ENCODE data around the gene APH1B.

- TF ChIP-seq, protein P1, sequence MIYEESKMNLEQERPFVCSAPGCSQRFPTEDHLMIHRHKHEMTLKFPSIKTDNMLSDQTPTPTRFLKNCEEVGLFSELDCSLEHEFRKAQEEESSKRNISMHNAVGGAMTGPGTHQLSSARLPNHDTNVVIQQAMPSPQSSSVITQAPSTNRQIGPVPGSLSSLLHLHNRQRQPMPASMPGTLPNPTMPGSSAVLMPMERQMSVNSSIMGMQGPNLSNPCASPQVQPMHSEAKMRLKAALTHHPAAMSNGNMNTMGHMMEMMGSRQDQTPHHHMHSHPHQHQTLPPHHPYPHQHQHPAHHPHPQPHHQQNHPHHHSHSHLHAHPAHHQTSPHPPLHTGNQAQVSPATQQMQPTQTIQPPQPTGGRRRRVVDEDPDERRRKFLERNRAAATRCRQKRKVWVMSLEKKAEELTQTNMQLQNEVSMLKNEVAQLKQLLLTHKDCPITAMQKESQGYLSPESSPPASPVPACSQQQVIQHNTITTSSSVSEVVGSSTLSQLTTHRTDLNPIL (CRISPR knock-in tag; IDR thresholded peaks at IDR 0.05; ENCODE audit: low read depth), result no peak
- no peak for TF ChIP-seq SNAI2 (CRISPR knock-in tag; IDR thresholded peaks at IDR 0.05)
- TF ChIP-seq, protein P2, sequence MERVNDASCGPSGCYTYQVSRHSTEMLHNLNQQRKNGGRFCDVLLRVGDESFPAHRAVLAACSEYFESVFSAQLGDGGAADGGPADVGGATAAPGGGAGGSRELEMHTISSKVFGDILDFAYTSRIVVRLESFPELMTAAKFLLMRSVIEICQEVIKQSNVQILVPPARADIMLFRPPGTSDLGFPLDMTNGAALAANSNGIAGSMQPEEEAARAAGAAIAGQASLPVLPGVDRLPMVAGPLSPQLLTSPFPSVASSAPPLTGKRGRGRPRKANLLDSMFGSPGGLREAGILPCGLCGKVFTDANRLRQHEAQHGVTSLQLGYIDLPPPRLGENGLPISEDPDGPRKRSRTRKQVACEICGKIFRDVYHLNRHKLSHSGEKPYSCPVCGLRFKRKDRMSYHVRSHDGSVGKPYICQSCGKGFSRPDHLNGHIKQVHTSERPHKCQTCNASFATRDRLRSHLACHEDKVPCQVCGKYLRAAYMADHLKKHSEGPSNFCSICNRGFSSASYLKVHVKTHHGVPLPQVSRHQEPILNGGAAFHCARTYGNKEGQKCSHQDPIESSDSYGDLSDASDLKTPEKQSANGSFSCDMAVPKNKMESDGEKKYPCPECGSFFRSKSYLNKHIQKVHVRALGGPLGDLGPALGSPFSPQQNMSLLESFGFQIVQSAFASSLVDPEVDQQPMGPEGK (CRISPR knock-in tag; IDR thresholded peaks at IDR 0.05; ENCODE audit: borderline replicate concordance), result no peak
- TF ChIP-seq ZNF565 (CRISPR knock-in tag; conservative IDR thresholded peaks at IDR 0.05; ENCODE audit: low read depth), result no peak
- TF ChIP-seq PPARA (CRISPR knock-in tag; IDR thresholded peaks at IDR 0.05; ENCODE audit: borderline replicate concordance), result no peak
- no peak for TF ChIP-seq CSDC2 (CRISPR knock-in tag; IDR thresholded peaks at IDR 0.05)
- no peak for TF ChIP-seq ARNTL (CRISPR knock-in tag; IDR thresholded peaks at IDR 0.05; ENCODE audit: borderline replicate concordance, low read depth)
- TF ChIP-seq ISL1 (CRISPR knock-in tag; IDR thresholded peaks at IDR 0.05), result no peak
Measured at GRCh38 chr15:63288342-63288741, 10.9 kb downstream of the APH1B start.
